HEK293 (cell line): ENCODE results near the gene RASSF3.

Experiments
- CTCF ChIA-PET: fragments of 350-600 bp; formaldehyde crosslinking; extraction: SDS; loops from one replicate; lab custom pipeline; 2021; ENCODE audit warnings: antibody characterized with exemption; lab: Yijun Ruan, JAX
- POLR2A ChIA-PET: fragments of 300-600 bp; formaldehyde crosslinking; extraction: SDS; loops from one replicate; lab custom pipeline; 2020; ENCODE audit warnings: antibody characterized with exemption, inconsistent platforms; lab: Yijun Ruan, JAX
- H3K27ac ChIP-seq: fragments of 200-500 bp; sonication (Bioruptor generic); 2 replicates; pipeline ENCODE4 v1.5.1; 2014; ENCODE audit warnings: low read depth, low read length, control low read depth, inconsistent platforms; ENCODE audit errors: extremely low read depth
- H3K36me3 ChIP-seq, 2 experiments: fragments of 200-500 bp in 1 of 2; sonication (Bioruptor generic) in 1 of 2; 1 replicate in 1 of 2; 2 replicates in 1 of 2; pipeline ENCODE4 v1.5.1; 2014 to 2017; ENCODE audit warnings: inconsistent platforms in 2 of 2, low read length in 2 of 2; ENCODE audit not compliant: control insufficient read depth in 2 of 2, insufficient read depth in 1 of 2
- H3K4me1 ChIP-seq: fragments of 200-500 bp; sonication (Bioruptor generic); 2 replicates; pipeline ENCODE4 v1.5.1; 2014; ENCODE audit warnings: mild to moderate bottlenecking, low read length, inconsistent platforms; ENCODE audit not compliant: control insufficient read depth, insufficient read depth
- H3K4me3 ChIP-seq: 2 replicates; pipeline ENCODE4 v1.5.1; 2011; ENCODE audit warnings: low read depth, mild to moderate bottlenecking, control low read depth, low read length, moderate library complexity
- H3K9me3 ChIP-seq: fragments of 200-500 bp; sonication (Bioruptor generic); 2 replicates; pipeline ENCODE4 v1.5.1; 2014; ENCODE audit warnings: low read depth, low read length, inconsistent platforms; ENCODE audit not compliant: control insufficient read depth, insufficient read depth
- KLF10 ChIP-seq: fragments of 450-650 bp; IDR thresholded peaks from 2 replicates; pipeline ENCODE4 v1.5.1; 2018; ENCODE audit warnings: missing biosample characterization, mild to moderate bottlenecking, missing genetic modification characterization
- SETDB1 ChIP-seq: IDR thresholded peaks from one replicate; pipeline ENCODE4 v1.6.1; 2017; ENCODE audit warnings: mild to moderate bottlenecking, low read length, moderate library complexity, mixed read lengths; ENCODE audit not compliant: insufficient read length
- SP7 ChIP-seq: fragments of 450-650 bp; formaldehyde crosslinking; IDR thresholded peaks from 2 replicates; pipeline ENCODE4 v1.5.1; 2016; ENCODE audit warnings: missing biosample characterization, missing genetic modification characterization
- TCF7L2 ChIP-seq: IDR thresholded peaks from 2 replicates; pipeline ENCODE4 v1.6.1; 2011; ENCODE audit warnings: low read depth, mild to moderate bottlenecking, inconsistent platforms, low read length, moderate library complexity, borderline replicate concordance
- ZBTB17 ChIP-seq: fragments of 450-650 bp; formaldehyde crosslinking; IDR thresholded peaks from 2 replicates; pipeline ENCODE4 v1.5.1; 2016; ENCODE audit warnings: missing biosample characterization, missing genetic modification characterization
- ZBTB7A ChIP-seq: fragments of 450-650 bp; formaldehyde crosslinking; IDR thresholded peaks from 2 replicates; pipeline ENCODE4 v1.5.1; 2016; ENCODE audit warnings: low read depth, missing biosample characterization, missing genetic modification characterization
- ZFP37 ChIP-seq: fragments of 450-650 bp; formaldehyde crosslinking; IDR thresholded peaks from 2 replicates; pipeline ENCODE4 v1.5.1; 2016; ENCODE audit warnings: missing biosample characterization, missing genetic modification characterization
- ZNF184 ChIP-seq: fragments of 450-650 bp; IDR thresholded peaks from 2 replicates; pipeline ENCODE4 v1.5.1; 2018; ENCODE audit warnings: missing biosample characterization, mild to moderate bottlenecking, missing genetic modification characterization
- ZNF23 ChIP-seq: fragments of 450-650 bp; formaldehyde crosslinking; IDR thresholded peaks from 2 replicates; pipeline ENCODE4 v1.5.1; 2016; ENCODE audit warnings: missing biosample characterization, missing genetic modification characterization, borderline replicate concordance
- ZNF266 ChIP-seq: fragments of 450-650 bp; formaldehyde crosslinking; IDR thresholded peaks from 2 replicates; pipeline ENCODE4 v1.5.1; 2016; ENCODE audit warnings: missing biosample characterization, missing genetic modification characterization, low read depth
- ZNF423 ChIP-seq: fragments of 450-650 bp; formaldehyde crosslinking; IDR thresholded peaks from 2 replicates; pipeline ENCODE4 v1.5.1; 2016; ENCODE audit warnings: missing biosample characterization, missing genetic modification characterization
- ZNF747 ChIP-seq: fragments of 450-650 bp; formaldehyde crosslinking; IDR thresholded peaks from 2 replicates; pipeline ENCODE4 v1.5.1; 2016; ENCODE audit warnings: missing biosample characterization, missing genetic modification characterization
- TF ChIP-seq, protein P1 (sequence below): fragments of 450-650 bp; formaldehyde crosslinking; IDR thresholded peaks from 2 replicates; pipeline ENCODE4 v1.5.1; 2016; ENCODE audit warnings: missing biosample characterization, missing genetic modification characterization, borderline replicate concordance
- TF ChIP-seq, protein P2 (sequence below): fragments of 450-650 bp; formaldehyde crosslinking; IDR thresholded peaks from 2 replicates; pipeline ENCODE4 v1.5.1; 2016; ENCODE audit warnings: missing biosample characterization, missing genetic modification characterization, low read depth
- TF ChIP-seq, protein P3 (sequence below): fragments of 450-650 bp; formaldehyde crosslinking; IDR thresholded peaks from 2 replicates; pipeline ENCODE4 v1.5.1; 2016; ENCODE audit warnings: missing biosample characterization, missing genetic modification characterization, borderline replicate concordance
- TF ChIP-seq, protein P4 (sequence below): fragments of 450-650 bp; formaldehyde crosslinking; IDR thresholded peaks from 2 replicates; pipeline ENCODE4 v1.5.1; 2017; ENCODE audit warnings: missing biosample characterization, missing genetic modification characterization

The RASSF3 gene

DNA sequence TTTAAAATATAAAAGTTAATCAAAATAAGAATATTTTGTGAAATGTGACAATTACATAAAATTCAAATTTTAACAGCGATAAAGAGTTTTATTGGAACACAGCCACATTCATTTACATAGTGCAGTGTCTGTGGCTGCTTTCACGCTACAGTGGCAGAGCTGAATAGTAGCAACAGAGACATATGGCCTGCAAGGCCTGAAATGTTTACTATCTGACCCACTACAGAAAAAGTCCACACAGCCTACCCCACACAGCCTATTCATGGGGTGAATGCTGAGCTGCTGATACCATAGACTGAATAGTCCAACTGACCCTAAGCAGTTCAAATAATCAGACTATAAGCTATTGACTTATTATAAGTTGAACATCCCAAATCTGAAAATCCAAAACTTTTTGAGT is 135.7 kb downstream of the RASSF3 start:
- ChIA-PET POLR2A (no interaction called here), CTCF (interaction anchor here (0.6 kb wide), 1 partner anchor 184 kb away, joined by 3 read pairs; no protein-coding TSS in a partner anchor)
- H3K27ac ChIP-seq = no peak overlapping the region
- no peaks in the 10 kb centered on the region for H3K9me3 ChIP-seq
- H3K4me3 ChIP-seq = no peak overlapping the region
- no peaks in the 10 kb centered on the region for H3K4me1 ChIP-seq
- peaks cover 22 to 79% of the 10 kb centered on the region in 2 experiments for H3K36me3 ChIP-seq
- no peak for TF ChIP-seq ZNF747 (tag by site-specific recombination)
- TF ChIP-seq, protein P1, sequence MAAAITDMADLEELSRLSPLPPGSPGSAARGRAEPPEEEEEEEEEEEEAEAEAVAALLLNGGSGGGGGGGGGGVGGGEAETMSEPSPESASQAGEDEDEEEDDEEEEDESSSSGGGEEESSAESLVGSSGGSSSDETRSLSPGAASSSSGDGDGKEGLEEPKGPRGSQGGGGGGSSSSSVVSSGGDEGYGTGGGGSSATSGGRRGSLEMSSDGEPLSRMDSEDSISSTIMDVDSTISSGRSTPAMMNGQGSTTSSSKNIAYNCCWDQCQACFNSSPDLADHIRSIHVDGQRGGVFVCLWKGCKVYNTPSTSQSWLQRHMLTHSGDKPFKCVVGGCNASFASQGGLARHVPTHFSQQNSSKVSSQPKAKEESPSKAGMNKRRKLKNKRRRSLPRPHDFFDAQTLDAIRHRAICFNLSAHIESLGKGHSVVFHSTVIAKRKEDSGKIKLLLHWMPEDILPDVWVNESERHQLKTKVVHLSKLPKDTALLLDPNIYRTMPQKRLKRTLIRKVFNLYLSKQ (tag by site-specific recombination) = no peak
- TF ChIP-seq KLF10 (tag by site-specific recombination) = no peak
- TF ChIP-seq SETDB1 = no peak
- TF ChIP-seq ZNF23 (tag by site-specific recombination) = no peak
- TF ChIP-seq ZNF423 (tag by site-specific recombination) = no peak
- TF ChIP-seq ZBTB7A (tag by site-specific recombination) = no peak

DNA sequence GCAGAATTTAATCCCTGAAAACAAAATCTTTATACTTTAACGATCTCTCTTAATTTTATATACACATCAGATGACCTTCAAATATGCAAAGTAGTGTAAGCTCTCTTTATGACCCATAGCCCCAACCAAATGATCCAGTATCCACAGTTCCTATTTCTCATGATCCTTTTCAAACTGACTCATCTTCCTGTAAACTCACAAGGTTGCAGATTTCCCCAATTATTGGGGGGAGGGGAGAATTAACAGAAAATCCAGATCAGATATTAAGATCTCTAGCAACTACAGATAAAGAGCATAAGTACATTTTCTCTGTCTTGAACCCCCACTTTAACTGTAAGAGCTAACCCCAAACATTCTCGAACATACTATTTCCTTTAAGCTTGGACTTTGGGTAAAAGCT is 136.4 kb downstream of the RASSF3 start:
- Histone ChIP-seq H3K4me1 (no peaks in the 10 kb centered on the region), H3K36me3 (peaks cover 25 to 79% of the 10 kb centered on the region in 2 experiments), H3K4me3 (no peak overlapping the region), H3K27ac (no peak overlapping the region), H3K9me3 (no peaks in the 10 kb centered on the region)
- CTCF ChIA-PET = no interaction called here
- POLR2A ChIA-PET = no interaction called here
- TF ChIP-seq SP7 (tag by site-specific recombination) = no peak
- TF ChIP-seq ZNF184 = no peak
- TF ChIP-seq, protein P2, sequence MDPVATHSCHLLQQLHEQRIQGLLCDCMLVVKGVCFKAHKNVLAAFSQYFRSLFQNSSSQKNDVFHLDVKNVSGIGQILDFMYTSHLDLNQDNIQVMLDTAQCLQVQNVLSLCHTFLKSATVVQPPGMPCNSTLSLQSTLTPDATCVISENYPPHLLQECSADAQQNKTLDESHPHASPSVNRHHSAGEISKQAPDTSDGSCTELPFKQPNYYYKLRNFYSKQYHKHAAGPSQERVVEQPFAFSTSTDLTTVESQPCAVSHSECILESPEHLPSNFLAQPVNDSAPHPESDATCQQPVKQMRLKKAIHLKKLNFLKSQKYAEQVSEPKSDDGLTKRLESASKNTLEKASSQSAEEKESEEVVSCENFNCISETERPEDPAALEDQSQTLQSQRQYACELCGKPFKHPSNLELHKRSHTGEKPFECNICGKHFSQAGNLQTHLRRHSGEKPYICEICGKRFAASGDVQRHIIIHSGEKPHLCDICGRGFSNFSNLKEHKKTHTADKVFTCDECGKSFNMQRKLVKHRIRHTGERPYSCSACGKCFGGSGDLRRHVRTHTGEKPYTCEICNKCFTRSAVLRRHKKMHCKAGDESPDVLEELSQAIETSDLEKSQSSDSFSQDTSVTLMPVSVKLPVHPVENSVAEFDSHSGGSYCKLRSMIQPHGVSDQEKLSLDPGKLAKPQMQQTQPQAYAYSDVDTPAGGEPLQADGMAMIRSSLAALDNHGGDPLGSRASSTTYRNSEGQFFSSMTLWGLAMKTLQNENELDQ (tag by site-specific recombination) = no peak
- TF ChIP-seq, protein P3, sequence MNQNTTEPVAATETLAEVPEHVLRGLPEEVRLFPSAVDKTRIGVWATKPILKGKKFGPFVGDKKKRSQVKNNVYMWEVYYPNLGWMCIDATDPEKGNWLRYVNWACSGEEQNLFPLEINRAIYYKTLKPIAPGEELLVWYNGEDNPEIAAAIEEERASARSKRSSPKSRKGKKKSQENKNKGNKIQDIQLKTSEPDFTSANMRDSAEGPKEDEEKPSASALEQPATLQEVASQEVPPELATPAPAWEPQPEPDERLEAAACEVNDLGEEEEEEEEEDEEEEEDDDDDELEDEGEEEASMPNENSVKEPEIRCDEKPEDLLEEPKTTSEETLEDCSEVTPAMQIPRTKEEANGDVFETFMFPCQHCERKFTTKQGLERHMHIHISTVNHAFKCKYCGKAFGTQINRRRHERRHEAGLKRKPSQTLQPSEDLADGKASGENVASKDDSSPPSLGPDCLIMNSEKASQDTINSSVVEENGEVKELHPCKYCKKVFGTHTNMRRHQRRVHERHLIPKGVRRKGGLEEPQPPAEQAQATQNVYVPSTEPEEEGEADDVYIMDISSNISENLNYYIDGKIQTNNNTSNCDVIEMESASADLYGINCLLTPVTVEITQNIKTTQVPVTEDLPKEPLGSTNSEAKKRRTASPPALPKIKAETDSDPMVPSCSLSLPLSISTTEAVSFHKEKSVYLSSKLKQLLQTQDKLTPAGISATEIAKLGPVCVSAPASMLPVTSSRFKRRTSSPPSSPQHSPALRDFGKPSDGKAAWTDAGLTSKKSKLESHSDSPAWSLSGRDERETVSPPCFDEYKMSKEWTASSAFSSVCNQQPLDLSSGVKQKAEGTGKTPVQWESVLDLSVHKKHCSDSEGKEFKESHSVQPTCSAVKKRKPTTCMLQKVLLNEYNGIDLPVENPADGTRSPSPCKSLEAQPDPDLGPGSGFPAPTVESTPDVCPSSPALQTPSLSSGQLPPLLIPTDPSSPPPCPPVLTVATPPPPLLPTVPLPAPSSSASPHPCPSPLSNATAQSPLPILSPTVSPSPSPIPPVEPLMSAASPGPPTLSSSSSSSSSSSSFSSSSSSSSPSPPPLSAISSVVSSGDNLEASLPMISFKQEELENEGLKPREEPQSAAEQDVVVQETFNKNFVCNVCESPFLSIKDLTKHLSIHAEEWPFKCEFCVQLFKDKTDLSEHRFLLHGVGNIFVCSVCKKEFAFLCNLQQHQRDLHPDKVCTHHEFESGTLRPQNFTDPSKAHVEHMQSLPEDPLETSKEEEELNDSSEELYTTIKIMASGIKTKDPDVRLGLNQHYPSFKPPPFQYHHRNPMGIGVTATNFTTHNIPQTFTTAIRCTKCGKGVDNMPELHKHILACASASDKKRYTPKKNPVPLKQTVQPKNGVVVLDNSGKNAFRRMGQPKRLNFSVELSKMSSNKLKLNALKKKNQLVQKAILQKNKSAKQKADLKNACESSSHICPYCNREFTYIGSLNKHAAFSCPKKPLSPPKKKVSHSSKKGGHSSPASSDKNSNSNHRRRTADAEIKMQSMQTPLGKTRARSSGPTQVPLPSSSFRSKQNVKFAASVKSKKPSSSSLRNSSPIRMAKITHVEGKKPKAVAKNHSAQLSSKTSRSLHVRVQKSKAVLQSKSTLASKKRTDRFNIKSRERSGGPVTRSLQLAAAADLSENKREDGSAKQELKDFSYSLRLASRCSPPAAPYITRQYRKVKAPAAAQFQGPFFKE = no peak
- no peak for TF ChIP-seq ZFP37 (tag by site-specific recombination)
- TF ChIP-seq ZNF266 (tag by site-specific recombination) = no peak
- no peak for TF ChIP-seq TCF7L2
- TF ChIP-seq, protein P4, sequence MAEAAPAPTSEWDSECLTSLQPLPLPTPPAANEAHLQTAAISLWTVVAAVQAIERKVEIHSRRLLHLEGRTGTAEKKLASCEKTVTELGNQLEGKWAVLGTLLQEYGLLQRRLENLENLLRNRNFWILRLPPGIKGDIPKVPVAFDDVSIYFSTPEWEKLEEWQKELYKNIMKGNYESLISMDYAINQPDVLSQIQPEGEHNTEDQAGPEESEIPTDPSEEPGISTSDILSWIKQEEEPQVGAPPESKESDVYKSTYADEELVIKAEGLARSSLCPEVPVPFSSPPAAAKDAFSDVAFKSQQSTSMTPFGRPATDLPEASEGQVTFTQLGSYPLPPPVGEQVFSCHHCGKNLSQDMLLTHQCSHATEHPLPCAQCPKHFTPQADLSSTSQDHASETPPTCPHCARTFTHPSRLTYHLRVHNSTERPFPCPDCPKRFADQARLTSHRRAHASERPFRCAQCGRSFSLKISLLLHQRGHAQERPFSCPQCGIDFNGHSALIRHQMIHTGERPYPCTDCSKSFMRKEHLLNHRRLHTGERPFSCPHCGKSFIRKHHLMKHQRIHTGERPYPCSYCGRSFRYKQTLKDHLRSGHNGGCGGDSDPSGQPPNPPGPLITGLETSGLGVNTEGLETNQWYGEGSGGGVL (tag by site-specific recombination) = no peak
- no peak for TF ChIP-seq ZBTB17 (tag by site-specific recombination)
